B cell (primary cell): ENCODE results near the gene IL7R.

Source experiments
- CTCF ChIP-seq: fragments of 200-600 bp; IDR thresholded peaks from one replicate; pipeline ENCODE4 v1.8.0; 2022; ENCODE audit warnings: antibody characterized with exemption, mild to moderate bottlenecking
- EZH2 ChIP-seq: IDR thresholded peaks from 2 replicates; pipeline ENCODE4 v1.6.1; 2012; ENCODE audit warnings: borderline replicate concordance, low read depth, mild to moderate bottlenecking, moderate library complexity, low read length; ENCODE audit not compliant: insufficient read depth, poor library complexity, severe bottlenecking

GRCh38 chr5:35860686-35861085 is 4.0 kb downstream of the IL7R start:
- TF ChIP-seq EZH2 = no peak
- TF ChIP-seq CTCF = no peak
